Ovary (tissue), 3 donors: Measurements from ENCODE around the gene NCBP2.

Experiments
- EP300 ChIP-seq: sonication (generic); formaldehyde crosslinking; IDR thresholded peaks from one replicate; pipeline ENCODE4 v1.6.1; 2017; ENCODE audit warnings: antibody characterized with exemption
- POLR2A ChIP-seq: fragments of 450-650 bp; IDR thresholded peaks from one replicate; pipeline ENCODE4 v1.6.1; 2017; ENCODE audit warnings: antibody characterized with exemption, mild to moderate bottlenecking, moderate library complexity
- TF ChIP-seq, protein P1 (sequence below), 3 donors: fragments of 450-650 bp in 2 of 3; fragments of 200-600 bp in 1 of 3; IDR thresholded peaks; one replicate each; pipeline versions ENCODE4 v1.5.1 to v1.8.0; 2016 to 2022; ENCODE audit warnings: antibody characterized with exemption in 3 of 3, mild to moderate bottlenecking in 1 of 3
- donor health status: DM: no; HTN: no; CAD: no.

DNA sequence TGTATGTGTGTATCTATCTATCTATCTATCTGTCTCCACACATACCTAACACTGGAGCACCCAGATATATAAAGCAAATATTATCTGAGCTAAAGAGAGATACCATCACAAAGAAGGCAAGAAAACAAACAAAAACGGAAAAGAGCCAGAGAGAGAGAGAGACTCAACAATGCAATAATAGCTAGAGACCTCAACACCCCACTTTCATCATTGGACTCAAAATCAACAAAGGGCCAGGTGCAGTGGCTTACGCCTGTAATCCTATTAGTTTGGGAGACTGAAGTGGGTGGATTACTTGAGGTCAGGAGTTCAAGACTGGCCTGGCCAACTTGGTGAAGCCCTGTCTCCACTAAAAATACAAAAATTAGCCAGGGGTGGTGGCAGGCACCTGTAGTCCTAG, 23.4 kb downstream of the NCBP2 start:
- TF ChIP-seq, protein P1, sequence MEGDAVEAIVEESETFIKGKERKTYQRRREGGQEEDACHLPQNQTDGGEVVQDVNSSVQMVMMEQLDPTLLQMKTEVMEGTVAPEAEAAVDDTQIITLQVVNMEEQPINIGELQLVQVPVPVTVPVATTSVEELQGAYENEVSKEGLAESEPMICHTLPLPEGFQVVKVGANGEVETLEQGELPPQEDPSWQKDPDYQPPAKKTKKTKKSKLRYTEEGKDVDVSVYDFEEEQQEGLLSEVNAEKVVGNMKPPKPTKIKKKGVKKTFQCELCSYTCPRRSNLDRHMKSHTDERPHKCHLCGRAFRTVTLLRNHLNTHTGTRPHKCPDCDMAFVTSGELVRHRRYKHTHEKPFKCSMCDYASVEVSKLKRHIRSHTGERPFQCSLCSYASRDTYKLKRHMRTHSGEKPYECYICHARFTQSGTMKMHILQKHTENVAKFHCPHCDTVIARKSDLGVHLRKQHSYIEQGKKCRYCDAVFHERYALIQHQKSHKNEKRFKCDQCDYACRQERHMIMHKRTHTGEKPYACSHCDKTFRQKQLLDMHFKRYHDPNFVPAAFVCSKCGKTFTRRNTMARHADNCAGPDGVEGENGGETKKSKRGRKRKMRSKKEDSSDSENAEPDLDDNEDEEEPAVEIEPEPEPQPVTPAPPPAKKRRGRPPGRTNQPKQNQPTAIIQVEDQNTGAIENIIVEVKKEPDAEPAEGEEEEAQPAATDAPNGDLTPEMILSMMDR (IDR thresholded peaks at IDR 0.05), result no peak
- TF ChIP-seq POLR2A, result no peak
- TF ChIP-seq EP300, result no peak
